KMS-11 (cell line): ENCODE measurements around the gene TBL1X.

Experiments used
- H2AFZ ChIP-seq: fragments of 200-600 bp; sonication (generic); 2 replicates; pipeline ENCODE4 v1.6.1; 2016; ENCODE audit warnings: antibody characterized with exemption, mixed run types, low read depth
- H3K27ac ChIP-seq: fragments of 200-600 bp; sonication (generic); 2 replicates; pipeline ENCODE4 v1.6.1; 2016; ENCODE audit warnings: mild to moderate bottlenecking, mixed run types
- H3K27me3 ChIP-seq: fragments of 200-600 bp; sonication (generic); 2 replicates; pipeline ENCODE4 v1.6.1; 2017; ENCODE audit warnings: mild to moderate bottlenecking, low read depth, mixed run types, moderate library complexity; ENCODE audit not compliant: insufficient read depth
- H3K36me3 ChIP-seq: fragments of 200-600 bp; sonication (generic); 2 replicates; pipeline ENCODE4 v1.6.1; 2017; ENCODE audit warnings: mild to moderate bottlenecking, mixed run types; ENCODE audit not compliant: insufficient read depth
- H3K4me1 ChIP-seq: fragments of 200-600 bp; sonication (generic); 2 replicates; pipeline ENCODE4 v1.6.1; 2016; ENCODE audit warnings: mild to moderate bottlenecking, low read depth, mixed run types; ENCODE audit not compliant: poor library complexity, severe bottlenecking
- H3K4me2 ChIP-seq: fragments of 200-600 bp; sonication (generic); 2 replicates; pipeline ENCODE4 v1.7.0; 2016; ENCODE audit warnings: mild to moderate bottlenecking, mixed run types
- H3K4me3 ChIP-seq: fragments of 200-600 bp; sonication (generic); IDR thresholded peaks from 2 replicates; pipeline ENCODE4 v1.6.1; 2017; ENCODE audit warnings: low read depth, low read length, mixed read lengths; ENCODE audit not compliant: insufficient read depth
- H3K79me2 ChIP-seq: fragments of 200-600 bp; sonication (generic); 2 replicates; pipeline ENCODE4 v1.6.1; 2016; ENCODE audit warnings: low read depth, mixed run types; ENCODE audit not compliant: insufficient read depth
- H3K9ac ChIP-seq: fragments of 200-600 bp; sonication (generic); 2 replicates; pipeline ENCODE4 v1.6.1; 2016; ENCODE audit warnings: mild to moderate bottlenecking, mixed run types
- H4K20me1 ChIP-seq: fragments of 200-600 bp; sonication (generic); 2 replicates; pipeline ENCODE4 v1.6.1; 2016; ENCODE audit warnings: mild to moderate bottlenecking, mixed run types; ENCODE audit not compliant: insufficient read depth
- CTCF ChIP-seq: fragments of 200-600 bp; sonication (generic); conservative IDR thresholded peaks from 2 replicates; pipeline ENCODE4 v1.6.1; 2017; ENCODE audit warnings: low read depth, mild to moderate bottlenecking, antibody characterized with exemption, low read length, moderate library complexity, mixed read lengths

The TBL1X gene

GRCh38 chrX:9522378-9523155 lies 57.7 kb downstream of the TBL1X start:
- no peak overlapping the region for H3K27ac ChIP-seq
- no peak overlapping the region for H2AFZ ChIP-seq
- no peaks in the 10 kb centered on the region for H3K27me3 ChIP-seq
- no peaks in the 10 kb centered on the region for H3K36me3 ChIP-seq
- no peaks in the 10 kb centered on the region for H3K4me1 ChIP-seq
- no peak overlapping the region for H3K9ac ChIP-seq
- no peak for TF ChIP-seq CTCF
- no peak overlapping the region for H3K4me2 ChIP-seq
- no peak overlapping the region for H3K4me3 ChIP-seq
- H4K20me1 ChIP-seq: no peaks in the 10 kb centered on the region
- H3K79me2 ChIP-seq: peaks cover 20% of the 10 kb centered on the region; the same call in 1 of the 2 replicates

- Histone ChIP-seq H3K4me3 (no peak overlapping the region), H3K4me1 (no peaks in the 10 kb centered on the region), H3K36me3 (no peaks in the 10 kb centered on the region), H3K4me2 (no peak overlapping the region), H3K9ac (no peak overlapping the region), H3K79me2 (peaks cover 20% of the 10 kb centered on the region; the same call in 1 of the 2 replicates), H2AFZ (no peak overlapping the region), H4K20me1 (no peaks in the 10 kb centered on the region), H3K27me3 (no peaks in the 10 kb centered on the region), H3K27ac (no peak overlapping the region)
- no peak for TF ChIP-seq CTCF
These were observed 60.8 kb downstream of the TBL1X start for GRCh38 chrX:9525511-9526248.

- Histone ChIP-seq H3K9ac (no peak overlapping the region), H2AFZ (no peak overlapping the region), H4K20me1 (no peaks in the 10 kb centered on the region), H3K4me2 (no peak overlapping the region), H3K79me2 (peaks cover 20% of the 10 kb centered on the region; the same call in 1 of the 2 replicates), H3K27ac (no peak overlapping the region), H3K4me1 (no peaks in the 10 kb centered on the region), H3K4me3 (no peak overlapping the region), H3K36me3 (no peaks in the 10 kb centered on the region), H3K27me3 (no peaks in the 10 kb centered on the region)
- TF ChIP-seq CTCF: no peak
These were observed 62.1 kb downstream of the TBL1X start for GRCh38 chrX:9526965-9527364.

- H3K36me3 ChIP-seq: no peaks in the 10 kb centered on the region
- H3K79me2 ChIP-seq: peaks cover 33% of the 10 kb centered on the region; the same call in 1 of the 2 replicates
- TF ChIP-seq CTCF: no peak
- no peaks in the 10 kb centered on the region for H4K20me1 ChIP-seq
- no peak overlapping the region for H3K4me2 ChIP-seq
- no peak overlapping the region for H3K9ac ChIP-seq
- H3K27ac ChIP-seq: no peak overlapping the region
- no peak overlapping the region for H2AFZ ChIP-seq
- no peak overlapping the region for H3K4me3 ChIP-seq
- no peaks in the 10 kb centered on the region for H3K4me1 ChIP-seq
- no peaks in the 10 kb centered on the region for H3K27me3 ChIP-seq
These were observed 63.6 kb downstream of the TBL1X start for GRCh38 chrX:9528498-9528897.
